NCI-H2029 treated with DMSO at 0.1 percent for 48 hours (cell line): ENCODE results near the gene ZHX3.
A peak's percentile ranks its signal among the peaks of the same experiment; 100 is the strongest.
"Not testable (repeated sequence)": the region's sequence is repeated elsewhere in the genome, so short reads cannot be mapped to it uniquely, and the experiment has no call there.

ENCODE experiments used
- DNase-seq: peaks from one replicate; lab custom pipeline; 2025; lab: John Stamatoyannopoulos, UW

ZHX3 gene

DNA sequence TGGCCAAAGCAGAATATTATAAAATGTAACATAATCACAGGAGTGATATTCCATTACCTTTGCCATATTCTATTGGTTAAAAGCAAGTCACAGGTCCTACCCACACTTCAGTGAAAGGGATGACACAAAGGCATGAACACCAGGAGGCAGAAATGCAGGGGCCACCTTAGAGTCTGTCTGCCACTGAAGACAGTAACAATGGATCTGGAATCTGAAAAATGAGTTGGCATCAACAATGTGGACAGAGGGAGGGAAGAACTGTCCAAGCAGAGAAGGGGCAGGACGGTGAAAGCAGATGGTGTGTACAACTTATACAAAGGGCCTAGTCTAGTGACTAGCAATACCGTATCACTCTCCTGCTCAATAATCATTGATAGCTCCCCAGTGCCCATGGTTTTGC is 16.5 kb upstream of the ZHX3 start:
- no peak for DNase-seq

DNA sequence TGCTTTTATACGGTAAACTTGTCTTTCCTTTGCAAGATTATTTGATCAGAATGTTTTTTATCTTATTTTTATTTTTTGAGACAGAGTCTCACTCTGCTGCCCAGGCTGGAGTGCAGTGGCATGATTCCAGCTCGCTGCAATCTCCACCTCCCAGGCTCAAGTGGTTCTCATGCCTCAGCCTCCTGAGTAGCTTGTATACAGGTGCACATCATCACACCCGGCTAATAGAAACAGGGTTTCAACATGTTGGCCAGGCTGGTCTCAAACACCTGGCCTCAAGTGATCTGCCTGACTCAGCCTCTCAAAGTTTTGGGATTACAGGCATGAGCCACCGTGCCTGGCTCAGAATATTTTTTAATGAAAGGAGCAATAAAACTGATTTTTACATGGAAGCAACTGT is 14.2 kb upstream of the ZHX3 start:
- peak; percentile 3 for DNase-seq

DNA sequence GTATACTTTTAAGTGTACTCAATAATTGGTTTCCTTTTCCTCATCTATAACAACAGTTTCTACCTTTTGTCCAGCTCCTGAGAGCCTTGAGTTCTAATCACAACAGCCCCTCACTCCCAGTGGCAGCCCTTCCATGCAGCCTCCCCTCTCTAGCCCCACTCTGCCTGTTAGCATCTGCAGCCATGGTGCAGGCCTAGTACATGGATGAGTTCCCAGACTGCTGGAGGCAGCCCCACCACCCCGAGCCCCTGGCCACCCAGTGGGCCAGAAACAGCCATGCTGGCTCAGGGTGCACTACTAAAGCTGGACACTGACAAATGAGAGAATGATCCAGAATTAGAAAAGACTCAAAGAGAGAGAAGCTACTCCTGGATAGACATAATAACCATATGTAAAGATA is 13.4 kb upstream of the ZHX3 start:
- DNase-seq: no peak

DNA sequence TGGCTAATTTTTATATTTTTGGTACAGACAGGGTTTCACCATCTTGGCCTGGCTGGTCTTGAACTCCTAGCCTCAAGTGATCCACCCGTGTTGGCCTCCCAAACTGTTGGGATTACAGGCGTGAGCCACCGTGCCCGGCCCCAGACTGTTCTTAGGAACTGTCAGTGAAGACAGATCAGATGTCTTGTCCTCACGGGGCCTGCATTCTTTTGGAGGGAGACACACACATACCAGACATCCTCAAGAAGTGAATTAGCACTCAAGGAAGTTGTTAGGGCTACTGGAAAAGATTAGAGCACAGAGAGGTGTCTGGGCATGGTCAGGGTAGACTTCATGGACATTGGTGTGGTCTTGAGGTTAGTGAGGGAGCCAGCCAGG is 12.8 kb upstream of the ZHX3 start:
- no peak for DNase-seq

DNA sequence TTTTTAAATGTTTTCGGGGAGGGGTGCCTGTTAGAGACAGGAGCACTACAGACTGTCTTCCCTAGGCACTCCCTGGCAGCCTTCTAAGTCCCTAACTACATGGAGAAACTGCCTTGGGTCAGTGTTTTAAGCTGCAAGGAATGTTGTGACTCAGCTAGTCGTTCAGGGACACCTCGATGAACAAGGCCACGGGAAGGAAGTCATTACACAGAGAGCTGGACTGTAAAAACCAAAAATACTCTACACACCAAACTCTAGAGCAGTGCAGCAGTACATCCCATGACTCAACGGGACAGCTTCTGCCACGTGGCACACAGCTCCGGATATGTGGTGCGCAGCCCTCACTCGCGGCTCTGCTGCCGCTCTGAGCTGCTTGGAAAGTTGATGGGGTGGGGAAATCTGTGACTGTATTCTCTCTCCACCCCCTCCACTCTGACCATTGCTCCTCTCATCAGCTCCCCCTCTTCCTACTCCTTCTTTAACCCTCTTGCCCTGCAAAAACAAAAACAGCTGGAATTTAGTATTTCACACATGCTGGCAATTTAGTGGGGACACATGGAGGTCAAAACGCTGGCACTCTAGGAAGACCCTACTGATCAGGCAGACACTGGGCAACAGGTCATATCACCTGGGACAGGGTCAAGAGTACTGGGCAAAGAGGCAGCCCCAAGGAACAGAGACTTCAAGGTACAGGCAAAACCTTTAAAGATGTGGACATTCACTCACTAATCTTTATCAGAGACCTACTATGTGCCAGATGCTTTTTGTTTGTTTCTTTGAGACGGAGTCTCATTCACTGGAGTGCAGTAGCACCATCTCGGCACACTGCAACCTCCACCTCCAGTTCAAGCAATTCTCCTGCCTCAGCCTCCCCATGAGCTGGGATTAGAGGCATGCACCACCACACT is 12.2 kb upstream of the ZHX3 start:
- DNase-seq: no peak

DNA sequence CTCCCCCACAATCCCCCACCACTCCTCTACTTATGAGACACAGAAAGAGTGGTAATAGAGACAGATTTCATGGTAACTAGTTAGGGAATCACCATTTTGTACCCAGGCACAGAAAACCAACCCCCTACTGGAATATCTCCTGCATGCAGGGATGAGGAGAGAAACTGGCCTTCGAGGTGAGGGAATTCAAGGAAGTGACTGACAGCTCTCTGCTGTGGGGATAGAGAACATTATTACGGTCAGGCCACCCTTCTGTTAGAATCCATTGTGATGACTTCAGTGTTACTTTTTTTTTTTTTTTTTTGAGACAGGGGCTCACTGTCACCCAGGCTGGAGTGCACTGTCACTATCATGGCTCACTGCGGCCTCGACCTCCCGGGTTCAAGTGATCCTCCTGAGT is 9.6 kb upstream of the ZHX3 start:
- no peak for DNase-seq

DNA sequence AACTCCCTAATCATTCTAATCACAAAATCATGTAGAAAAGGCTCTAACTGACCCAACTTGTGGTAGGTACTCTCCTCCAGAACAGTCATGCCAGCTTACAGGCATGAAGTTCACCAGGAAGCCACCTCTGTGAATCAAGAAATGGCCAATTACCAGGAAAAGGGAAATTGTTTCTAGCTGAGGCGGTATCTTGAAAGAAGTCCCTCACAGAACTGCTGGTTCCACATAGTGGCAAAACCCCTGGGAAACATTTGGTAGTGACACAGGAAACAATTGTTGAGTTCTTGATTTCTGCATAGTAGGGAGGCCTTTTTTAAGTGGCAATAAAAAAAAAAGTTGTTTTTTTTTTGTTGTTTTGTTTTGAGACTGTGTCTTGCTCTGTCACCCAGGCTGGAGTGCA is 3.4 kb upstream of the ZHX3 start:
- no peak for DNase-seq

DNA sequence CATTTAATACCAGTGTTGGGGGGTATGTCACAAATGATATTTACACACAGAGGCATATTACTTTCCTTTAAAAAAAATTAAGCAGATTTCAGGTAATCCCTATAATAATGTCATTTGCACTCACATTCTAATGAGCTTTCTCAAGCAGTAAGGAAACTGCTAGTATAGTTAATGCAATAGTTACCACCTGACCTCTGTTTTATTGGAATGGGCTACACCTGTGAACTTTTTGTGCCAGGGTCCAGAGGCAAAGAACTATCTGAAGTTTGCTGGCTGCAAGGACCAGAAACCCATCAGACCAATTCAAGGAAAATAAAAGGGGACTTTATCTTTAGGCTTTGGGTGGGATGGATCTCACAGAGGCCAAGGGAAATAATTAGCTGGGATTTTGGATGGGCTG is 2.9 kb upstream of the ZHX3 start:
- DNase-seq: no peak

DNA sequence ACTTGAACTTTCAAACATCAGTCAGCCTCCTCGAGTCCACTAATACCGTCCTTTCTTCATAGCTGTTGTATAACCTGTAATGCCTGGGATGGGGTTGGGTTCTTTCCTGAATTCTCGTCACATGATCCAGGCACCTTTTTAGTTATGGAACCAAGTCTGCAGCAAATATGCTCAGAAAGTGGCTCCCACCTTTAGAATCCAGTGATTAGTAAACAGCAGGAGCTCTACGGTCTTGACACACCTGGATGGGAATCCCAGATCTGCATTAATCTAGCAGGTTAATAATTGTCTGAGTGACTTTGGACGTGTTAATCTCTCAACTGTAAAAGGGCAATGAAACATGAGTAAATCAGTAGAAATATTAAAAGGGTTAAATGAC is 729 bp upstream of the ZHX3 start:
- DNase-seq: no peak

DNA sequence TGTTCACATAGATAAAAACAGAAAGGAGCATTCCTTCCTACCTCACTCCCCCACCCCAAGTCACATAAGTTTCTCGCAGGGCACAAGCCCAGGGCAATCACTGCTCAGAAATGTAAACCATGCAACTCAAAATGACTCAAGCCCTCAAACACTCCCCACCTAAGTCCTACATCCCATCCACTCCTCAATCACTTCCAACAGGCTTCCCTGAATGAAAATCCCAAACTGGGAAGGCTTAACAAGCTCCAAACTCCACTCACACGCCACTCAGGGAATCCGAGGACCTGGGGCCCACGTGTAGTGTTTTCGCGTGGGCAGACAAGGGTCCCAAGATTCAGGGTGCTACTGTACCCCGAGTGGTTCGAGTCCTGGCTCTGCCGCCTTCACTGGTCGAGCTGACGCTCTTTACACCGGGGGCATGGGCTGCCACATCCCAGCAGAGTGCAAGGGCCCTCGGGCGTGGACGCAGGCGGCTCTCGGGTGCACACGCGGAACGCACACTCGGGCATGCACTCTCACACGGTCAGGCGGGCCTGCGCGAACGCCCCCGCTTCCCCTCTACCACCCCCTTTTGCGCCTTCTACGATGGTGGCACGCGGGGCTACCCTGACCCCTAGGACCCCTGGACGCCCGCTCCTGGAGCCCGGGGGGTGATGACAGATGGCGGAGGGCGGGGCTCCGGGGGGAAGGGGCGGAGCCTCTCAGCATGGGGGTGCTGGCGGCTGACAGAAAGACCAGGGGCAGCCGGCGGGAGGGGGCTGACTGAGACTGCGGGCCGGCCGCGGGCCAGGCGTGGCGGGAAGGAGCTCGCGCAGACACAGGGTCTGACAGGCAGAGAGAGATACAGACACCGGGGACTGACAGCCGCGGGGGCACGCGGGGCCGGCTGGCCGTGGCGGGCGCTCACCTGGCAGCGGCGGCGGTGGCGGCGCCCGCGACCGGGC is 657 bp downstream of the ZHX3 start:
- no peak for DNase-seq

DNA sequence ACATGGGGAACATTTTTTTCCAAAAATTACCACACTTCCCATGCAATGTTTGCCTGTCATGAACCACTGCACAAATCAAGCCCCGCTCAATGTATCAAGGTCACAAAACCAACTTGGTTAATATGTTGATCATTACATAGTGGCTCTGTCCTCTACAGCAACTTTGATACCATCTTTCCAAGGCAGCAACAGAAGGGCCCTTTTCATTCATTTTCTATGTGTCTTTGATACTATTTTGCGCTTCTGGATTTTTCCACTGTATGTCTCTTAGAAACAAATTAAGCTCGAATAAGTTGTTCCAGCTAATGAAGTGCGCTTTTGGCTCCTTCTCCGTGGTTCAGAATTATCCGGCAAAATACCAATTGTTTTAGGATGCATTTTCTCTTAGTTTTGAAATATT is 1.5 kb downstream of the ZHX3 start:
- DNase-seq: no peak

DNA sequence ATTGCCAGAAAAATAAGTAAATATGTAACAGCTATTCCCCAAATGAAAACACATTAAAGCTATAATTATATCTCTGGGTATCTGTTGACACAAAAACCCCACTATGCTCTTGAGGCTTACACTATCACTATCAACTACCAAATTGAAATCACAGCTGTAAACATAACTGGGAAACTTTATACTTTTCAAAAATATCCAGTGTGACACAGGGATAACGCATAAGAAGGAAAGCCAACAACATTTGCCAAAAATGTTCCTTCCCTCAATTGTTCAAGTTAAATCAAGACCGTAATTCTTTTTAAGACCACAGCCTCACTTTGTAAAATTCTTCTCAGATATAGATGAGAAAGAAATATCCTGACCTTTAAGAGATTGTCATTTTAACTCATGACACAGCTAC is 3.1 kb downstream of the ZHX3 start:
- DNase-seq: no peak

DNA sequence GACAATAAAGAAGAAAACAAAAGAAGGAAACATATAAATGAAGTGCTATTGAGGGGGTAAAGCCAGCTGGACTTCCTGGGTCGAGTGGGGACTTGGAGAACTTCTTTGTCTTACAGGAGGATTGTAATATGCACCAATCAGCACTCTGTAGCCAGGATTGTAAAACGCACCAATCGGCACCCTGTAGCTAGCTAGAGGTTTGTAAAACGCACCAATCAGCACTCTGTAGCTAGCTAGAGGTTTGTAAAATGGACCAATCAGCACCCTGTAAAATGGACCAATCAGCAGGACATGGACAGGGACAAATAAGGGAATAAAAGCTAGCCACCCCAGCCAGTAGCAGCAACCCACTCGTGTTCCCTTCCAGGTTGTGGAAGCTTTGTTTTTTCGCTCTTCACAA is 5.5 kb downstream of the ZHX3 start:
- DNase-seq: not testable (repeated sequence)

DNA sequence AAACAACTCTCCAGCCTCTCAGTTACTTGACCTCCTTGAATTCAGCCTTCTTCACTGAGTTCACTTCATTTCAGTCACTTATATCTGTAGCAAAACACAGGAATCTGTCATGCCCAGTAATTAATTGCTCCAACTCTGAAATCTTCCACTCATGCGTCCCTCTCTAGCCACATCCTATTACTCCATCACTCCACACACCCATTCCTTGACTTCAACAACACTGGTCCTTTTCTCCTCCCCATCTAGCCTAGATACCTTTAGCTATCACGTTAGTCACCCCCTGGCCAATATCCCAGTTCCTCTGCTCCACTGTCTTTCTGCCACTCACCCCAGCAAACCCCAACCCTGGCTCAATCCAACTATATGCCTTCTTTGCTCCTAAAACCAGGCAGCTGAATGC is 7.7 kb downstream of the ZHX3 start:
- no peak for DNase-seq

DNA sequence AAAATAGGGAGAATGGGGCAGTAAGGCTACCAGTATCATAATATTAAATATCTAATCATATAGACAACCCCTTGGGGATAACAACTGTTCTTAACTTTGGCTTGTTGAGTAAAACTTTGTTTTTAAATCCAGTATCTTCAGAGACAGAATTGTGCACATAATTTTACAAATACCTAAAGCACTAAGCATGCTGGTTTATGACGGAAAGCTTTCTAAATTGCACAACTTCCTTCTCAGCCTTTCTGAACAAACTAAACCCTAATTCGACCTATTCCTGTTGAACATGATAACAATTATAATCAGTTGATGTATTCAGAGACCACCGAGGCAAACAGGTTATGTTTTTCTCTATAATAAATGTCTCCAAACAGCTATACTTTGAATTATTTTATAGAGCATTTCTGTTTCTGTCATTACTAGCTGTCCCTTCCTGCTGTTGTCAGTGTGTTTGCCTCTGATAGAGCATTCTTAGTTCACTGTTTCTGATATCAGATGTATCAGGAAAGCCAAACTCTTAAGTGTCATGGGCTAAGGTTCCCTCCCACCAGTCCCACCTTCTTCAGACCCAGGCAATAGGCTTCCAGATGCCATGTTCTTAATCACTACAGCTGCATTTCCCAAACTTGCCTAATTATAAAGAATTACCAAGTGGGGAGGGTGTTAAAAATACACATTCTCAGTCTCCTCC is 8.7 kb downstream of the ZHX3 start:
- DNase-seq: no peak

DNA sequence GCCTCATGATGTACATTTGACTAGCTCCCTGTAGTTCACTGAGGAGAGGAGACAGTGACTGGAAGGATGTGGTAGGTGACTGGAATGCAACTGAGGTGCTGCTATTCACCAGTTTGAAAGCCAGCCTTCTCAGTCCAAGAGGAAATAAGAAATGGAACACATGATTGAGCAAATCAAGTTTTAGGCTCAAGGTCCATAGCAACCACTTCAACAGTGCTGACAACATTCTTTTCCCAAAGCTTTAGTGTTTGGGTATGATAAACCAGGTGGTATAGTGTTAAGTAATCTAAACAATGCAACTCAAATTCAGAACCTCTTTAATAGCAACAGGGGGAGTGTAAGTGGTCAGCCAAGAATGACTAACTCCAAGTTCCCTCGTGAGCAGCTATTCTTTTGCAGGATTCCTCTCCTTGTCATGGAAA is 9.2 kb downstream of the ZHX3 start:
- no peak for DNase-seq

DNA sequence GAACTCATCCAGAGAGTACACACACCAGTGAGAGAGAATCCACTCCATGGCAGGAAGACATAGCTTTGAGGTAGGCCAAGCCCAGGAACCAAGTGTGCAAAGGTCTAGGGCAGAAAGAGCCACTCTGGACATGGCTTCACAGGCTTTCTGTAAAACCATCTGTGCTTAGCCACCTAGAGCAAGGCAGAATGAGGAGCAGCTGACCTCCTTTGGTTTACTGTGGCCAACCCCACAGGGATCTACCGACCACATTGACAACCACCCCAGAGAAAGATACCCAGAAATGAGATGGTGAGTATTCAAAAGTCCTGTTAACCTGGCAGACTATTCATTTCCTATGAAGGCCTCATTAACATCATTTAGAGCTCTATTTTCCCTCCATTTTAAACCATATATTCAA is 10.5 kb downstream of the ZHX3 start:
- DNase-seq: no peak

DNA sequence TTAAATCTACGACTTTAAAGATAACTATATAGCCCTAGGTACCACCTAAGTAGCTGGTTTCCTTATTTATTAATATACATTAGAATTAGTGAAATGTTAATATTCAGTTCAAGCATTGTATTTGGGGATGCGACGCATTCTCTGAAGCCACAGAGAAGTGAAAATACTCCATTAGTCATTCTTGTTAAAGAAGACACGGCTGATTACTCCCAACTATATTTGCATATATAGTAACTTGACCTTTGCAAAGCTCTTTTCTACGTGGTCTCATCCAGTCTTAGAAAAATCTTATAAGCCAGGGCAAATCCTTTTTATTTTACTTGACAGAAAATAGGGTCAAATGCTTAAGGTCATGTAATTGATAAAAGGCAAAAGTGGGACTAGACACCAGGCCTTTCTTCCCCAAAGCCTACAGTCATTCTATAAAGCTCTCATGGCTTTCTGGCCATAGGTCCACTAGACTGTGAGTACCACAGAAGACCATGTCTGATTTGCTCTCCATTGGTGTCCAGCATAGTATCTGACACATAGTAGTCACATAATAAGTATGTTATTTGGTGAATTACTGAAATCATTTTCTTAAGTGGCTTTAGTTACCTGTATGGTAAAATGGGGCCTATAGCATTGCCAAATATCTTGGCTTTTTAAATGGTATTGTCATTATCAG is 11.3 kb downstream of the ZHX3 start:
- no peak for DNase-seq

DNA sequence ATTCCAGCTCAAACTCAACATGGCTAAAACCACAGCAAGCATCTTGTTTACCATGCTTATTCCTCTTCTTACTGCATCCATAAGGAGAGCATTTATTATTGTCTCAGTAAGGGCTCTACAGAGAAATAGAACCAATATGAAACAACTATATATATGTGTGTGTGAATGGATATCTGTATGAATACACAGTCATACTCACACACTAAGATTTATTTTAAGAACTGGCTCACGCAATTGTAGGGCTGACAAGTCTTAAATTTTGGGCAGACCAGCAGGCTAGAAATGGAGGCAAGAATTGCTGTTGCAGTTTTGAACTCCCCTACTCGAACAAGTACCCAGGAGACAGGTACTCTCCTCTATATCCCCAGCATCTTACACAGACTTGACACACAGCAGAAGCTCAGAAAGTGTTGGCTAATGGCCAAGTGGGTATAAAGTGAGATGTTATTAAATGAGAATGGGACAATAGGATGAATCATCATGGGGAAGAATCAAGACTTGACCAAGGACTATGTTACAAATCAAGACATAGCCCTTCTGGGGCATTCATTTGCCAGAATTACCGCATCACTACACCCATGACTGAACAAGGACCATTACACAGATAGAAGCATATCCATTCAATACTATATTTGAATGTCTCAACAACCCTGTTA is 13.0 kb downstream of the ZHX3 start:
- DNase-seq: no peak

DNA sequence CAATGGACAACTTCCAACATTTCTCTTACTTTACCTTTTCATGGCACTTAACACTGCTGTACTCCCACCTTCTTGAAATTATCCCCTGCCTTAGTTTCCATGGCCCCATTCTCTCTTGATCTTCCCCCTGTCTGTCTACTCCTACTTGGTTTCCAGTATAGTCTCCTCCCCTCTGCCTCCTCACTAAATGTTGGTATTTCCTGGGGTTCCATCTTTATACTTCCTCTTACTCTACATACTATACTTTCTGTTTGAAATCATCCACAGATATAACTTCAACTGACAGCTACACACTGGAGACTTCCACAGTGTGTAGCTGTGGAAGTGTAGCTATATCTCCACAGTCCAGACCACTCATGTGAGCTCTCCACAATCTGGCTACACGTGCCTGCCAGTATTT is 13.5 kb downstream of the ZHX3 start:
- no peak for DNase-seq

DNA sequence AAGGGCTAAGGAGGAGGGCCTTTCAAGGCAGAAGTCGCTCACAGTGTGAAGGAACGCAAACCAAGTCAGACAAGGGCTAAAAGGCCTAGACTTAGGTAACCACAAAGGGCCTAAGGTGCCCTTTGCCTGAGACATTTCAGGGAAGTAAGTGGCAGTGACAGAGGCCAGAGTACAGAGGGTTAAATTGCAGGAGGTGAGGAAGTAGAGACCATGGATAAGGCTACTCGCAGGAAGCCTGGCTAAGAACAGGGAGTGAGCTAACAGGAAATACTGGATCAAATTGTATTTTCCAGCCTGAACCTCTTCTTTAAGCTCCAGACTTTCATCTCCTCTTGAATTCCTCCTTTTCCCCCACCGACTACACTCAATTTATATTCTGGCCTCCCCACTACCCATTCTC is 16.6 kb downstream of the ZHX3 start:
- DNase-seq: no peak

DNA sequence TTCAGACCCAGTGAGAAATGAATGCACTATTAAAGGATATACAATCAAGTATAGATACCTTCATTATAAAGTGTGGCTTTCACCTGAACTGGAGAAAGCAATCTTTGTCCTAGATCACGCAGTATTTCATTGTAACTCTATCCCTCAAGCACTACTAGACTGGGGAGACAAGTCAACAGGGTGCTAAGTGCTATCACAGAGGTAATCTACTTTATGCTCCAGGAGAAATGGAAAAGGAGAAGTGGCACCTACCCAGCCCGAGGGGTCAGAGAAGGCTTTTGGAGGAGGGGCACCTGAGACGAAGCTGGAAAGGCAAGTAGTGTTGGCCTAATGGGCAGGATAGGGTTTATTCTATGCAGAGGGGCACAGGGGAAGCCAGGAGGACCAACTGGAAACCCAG is 17.1 kb downstream of the ZHX3 start:
- peak; percentile 51 for DNase-seq
